Measurements from ENCODE around the gene TSN. TPM values are rescaled to one million over a fixed set of nuclear protein-coding genes. Genes with fewer than 3 reads are reported as not detected.

The TSN gene
- total RNA-seq, 1 donor from 2014 or later, result 60.4 TPM

DNA sequence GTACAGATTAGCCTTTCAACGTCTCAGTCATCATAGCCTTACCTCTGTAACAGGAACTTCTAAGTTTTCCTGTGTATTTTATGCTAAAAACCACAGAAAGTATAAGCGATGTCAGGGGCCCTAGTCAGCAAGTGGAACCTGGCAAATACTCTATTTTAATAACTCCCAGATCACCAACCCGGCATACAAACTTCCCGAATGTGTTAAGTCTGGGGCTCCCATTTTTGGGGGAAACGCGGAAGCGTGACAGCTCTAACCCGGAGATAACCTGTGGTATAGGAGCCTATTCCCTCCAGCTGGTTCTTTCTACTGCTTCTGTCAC, 19.4 kb upstream of the TSN start:
- TF ChIP-seq, protein P1, sequence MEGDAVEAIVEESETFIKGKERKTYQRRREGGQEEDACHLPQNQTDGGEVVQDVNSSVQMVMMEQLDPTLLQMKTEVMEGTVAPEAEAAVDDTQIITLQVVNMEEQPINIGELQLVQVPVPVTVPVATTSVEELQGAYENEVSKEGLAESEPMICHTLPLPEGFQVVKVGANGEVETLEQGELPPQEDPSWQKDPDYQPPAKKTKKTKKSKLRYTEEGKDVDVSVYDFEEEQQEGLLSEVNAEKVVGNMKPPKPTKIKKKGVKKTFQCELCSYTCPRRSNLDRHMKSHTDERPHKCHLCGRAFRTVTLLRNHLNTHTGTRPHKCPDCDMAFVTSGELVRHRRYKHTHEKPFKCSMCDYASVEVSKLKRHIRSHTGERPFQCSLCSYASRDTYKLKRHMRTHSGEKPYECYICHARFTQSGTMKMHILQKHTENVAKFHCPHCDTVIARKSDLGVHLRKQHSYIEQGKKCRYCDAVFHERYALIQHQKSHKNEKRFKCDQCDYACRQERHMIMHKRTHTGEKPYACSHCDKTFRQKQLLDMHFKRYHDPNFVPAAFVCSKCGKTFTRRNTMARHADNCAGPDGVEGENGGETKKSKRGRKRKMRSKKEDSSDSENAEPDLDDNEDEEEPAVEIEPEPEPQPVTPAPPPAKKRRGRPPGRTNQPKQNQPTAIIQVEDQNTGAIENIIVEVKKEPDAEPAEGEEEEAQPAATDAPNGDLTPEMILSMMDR (IDR thresholded peaks at IDR 0.05; ENCODE audit: unreplicated experiment), result no peak
- H3K4me1 Mint-ChIP-seq, result peaks cover 12% of the 10 kb centered on the region
- peak overlapping the region; percentile 90 for H3K27ac Mint-ChIP-seq
- peaks cover 13% of the 10 kb centered on the region for H3K36me3 Mint-ChIP-seq
- H3K9me3 Mint-ChIP-seq, result no peaks in the 10 kb centered on the region
- H3K4me3 Mint-ChIP-seq, result peak overlapping the region; percentile 96
- peaks cover 2% of the 10 kb centered on the region for H3K27me3 Mint-ChIP-seq (ENCODE audit: low read depth)
- no peak for DNase-seq (ENCODE audit: low spot score in 2 of 2, unreplicated experiment in 2 of 2)

DNA sequence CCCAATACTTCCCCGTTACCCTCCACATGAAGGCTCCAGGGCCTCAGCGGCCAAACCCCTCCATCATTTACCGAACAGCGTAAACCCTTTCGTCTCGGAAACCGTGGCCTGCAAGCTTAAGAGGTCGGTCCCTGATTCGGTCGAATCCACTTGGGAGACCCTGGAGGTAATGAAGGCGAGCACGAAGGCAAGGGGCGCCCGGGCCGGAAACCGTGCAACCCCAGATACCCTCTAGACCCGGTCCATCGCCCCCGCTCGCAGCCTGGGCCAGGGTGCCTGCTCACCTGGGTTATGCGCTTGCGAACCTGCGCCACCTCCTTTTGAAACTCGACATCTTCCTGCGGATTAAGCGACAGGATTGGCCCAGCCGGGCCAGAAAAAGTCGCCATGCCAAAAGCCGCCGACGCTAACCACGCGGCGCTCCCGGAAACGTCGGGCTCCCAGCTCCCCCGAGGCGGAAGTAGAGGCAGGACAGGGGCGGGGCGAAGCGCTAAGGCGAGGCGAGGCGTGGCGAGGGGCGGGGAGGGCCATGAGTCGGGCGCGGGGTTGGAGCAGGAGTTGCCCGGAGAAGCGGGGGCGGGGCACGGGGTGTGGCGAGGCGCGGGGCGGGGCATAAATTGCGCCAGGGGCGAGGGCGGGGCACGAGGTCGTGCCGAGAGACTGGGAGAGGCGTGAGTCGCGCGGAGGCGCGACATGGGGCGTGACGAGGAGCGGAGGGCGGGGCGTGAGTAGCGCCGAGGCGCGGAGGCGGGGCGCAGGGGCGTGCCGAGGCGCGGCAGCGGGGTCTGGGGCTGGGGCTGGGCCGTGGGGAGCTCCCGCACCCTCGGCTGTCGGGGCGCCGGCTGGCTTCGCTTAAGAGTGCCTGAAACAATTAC, 18.8 kb upstream of the TSN start, which contains the start of gene NIFK:
Gene NIFK, minus strand, starts transcription at position 414 of the 875 bp plus-strand sequence. Its CDS starts 25 bp downstream, at position 389.
- peak; percentile 99 for DNase-seq (ENCODE audit: low spot score in 2 of 2, unreplicated experiment in 2 of 2)
- H3K4me1 Mint-ChIP-seq, result peaks cover 12% of the 10 kb centered on the region
- no peaks in the 10 kb centered on the region for H3K9me3 Mint-ChIP-seq
- H3K27me3 Mint-ChIP-seq (ENCODE audit: low read depth), result peaks cover 2% of the 10 kb centered on the region
- peak within 1 kb of the TSS; percentile 96 for H3K4me3 Mint-ChIP-seq
- TF ChIP-seq, protein P1 (IDR thresholded peaks at IDR 0.05; ENCODE audit: unreplicated experiment), result no peak
- H3K36me3 Mint-ChIP-seq, result peaks cover 7% of the 10 kb centered on the region
- peak within 1 kb of the TSS; percentile 90 for H3K27ac Mint-ChIP-seq

DNA sequence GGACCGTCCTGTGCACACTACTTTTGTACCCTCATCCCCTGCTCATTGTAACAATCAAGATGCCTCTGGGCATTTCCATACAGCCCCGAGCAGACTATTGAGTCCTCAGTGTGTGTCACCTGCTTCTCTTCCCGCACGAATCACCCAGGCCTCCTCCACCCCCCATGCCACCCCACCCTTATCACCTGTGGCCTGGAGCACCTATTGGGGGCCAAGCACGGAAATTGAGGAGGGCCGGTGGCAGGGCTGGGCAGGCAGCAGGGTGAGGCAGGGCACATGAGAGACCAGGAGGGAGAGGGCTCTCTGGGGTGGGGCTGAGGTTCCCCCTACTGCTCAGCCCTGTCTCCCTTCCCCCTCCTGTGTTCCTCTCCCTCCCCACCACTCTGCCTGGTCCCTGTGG, 14.5 kb upstream of the TSN start:
- no peaks in the 10 kb centered on the region for H3K9me3 Mint-ChIP-seq
- TF ChIP-seq, protein P1 (IDR thresholded peaks at IDR 0.05; ENCODE audit: unreplicated experiment), result no peak
- no peak overlapping the region for H3K27ac Mint-ChIP-seq
- no peaks in the 10 kb centered on the region for H3K36me3 Mint-ChIP-seq
- DNase-seq (ENCODE audit: low spot score in 2 of 2, unreplicated experiment in 2 of 2), result no peak
- H3K27me3 Mint-ChIP-seq (ENCODE audit: low read depth), result peaks cover 2% of the 10 kb centered on the region
- peaks cover under 1% of the 10 kb centered on the region for H3K4me1 Mint-ChIP-seq
- no peak overlapping the region for H3K4me3 Mint-ChIP-seq

DNA sequence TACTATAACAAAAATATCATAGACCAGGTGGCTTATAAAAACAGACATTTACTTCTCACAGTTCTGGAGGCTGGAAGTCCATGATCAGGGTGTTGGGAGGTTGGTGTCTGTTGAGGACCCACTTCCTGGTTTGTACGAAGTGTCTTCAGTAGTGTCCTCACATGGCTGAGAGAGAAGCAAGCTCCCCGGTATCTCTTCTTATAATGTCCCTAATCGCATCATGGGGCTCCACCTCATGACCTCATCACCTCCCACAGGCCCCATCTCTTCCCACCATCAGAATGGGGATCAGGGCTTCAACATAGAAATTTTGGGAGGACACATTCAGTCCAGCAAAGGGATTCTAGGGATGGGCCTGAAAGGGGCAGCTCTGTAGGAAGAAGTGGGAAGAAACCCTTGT, 14.0 kb upstream of the TSN start:
- no peak overlapping the region for H3K27ac Mint-ChIP-seq
- H3K4me3 Mint-ChIP-seq, result no peak overlapping the region
- H3K4me1 Mint-ChIP-seq, result no peaks in the 10 kb centered on the region
- no peaks in the 10 kb centered on the region for H3K9me3 Mint-ChIP-seq
- no peak for DNase-seq (ENCODE audit: low spot score in 2 of 2, unreplicated experiment in 2 of 2)
- H3K27me3 Mint-ChIP-seq (ENCODE audit: low read depth), result peaks cover 2% of the 10 kb centered on the region
- TF ChIP-seq, protein P1 (IDR thresholded peaks at IDR 0.05; ENCODE audit: unreplicated experiment), result no peak
- H3K36me3 Mint-ChIP-seq, result no peaks in the 10 kb centered on the region

DNA sequence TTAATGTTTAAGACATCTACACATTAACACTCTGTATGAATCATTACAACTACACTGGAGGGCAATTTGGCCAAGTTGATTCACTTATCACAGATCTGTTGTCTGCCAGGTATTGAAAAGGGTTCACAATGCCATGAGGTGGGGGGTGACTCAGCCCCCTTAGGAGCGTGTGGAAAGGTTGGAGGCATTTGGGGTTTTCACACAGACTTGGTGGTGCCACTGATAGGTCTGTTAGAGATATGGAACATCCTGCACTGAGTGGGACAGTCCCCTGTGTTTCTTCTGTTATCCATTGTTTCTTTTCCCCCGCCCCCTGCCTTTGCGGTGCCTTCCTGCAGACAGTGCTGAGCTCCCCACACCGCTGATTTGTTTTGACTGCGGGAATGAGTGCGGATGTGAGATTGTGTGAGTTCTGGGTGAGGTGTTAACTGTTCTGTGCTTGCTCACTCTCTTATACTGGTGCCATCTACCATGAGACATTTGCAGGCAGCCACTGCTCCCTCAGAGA, 9.3 kb upstream of the TSN start:
- Mint-ChIP-seq H3K36me3 (no peaks in the 10 kb centered on the region), H3K27ac (no peak overlapping the region), H3K9me3 (no peaks in the 10 kb centered on the region), H3K27me3 (ENCODE audit: low read depth) (peaks cover 2% of the 10 kb centered on the region), H3K4me1 (no peaks in the 10 kb centered on the region), H3K4me3 (no peak overlapping the region)
- TF ChIP-seq, protein P1 (IDR thresholded peaks at IDR 0.05; ENCODE audit: unreplicated experiment), result no peak
- no peak for DNase-seq (ENCODE audit: low spot score in 2 of 2, unreplicated experiment in 2 of 2)
